Kidney (tissue), 14 donors: ENCODE results near the gene NTF3. TPM values are rescaled to one million over a fixed set of nuclear protein-coding genes. Genes with fewer than 3 reads are reported as not detected.

Source experiments
- DNase-seq, 5 donors: peaks; one replicate each; pipeline ENCODE4 v3.0.0-alpha.2; 2013 to 2020
- FAIRE-seq: peaks from 2 replicates; lab custom pipeline; 2012; peaks lifted over from hg19 to GRCh38; lab: Jason Lieb, UNC
- H3K27ac ChIP-seq, 2 donors: one replicate each; pipeline ENCODE4 v1.7.0; 2013; ENCODE audit warnings: low read depth in 2 of 2, low read length in 2 of 2, inconsistent platforms in 1 of 2
- H3K27me3 ChIP-seq: one replicate; pipeline ENCODE4 v1.7.1; 2013; ENCODE audit warnings: low read length, inconsistent platforms; ENCODE audit not compliant: control insufficient read depth, insufficient read depth
- H3K36me3 ChIP-seq, 3 donors: one replicate each; pipeline versions ENCODE4 v1.7.0 to v1.7.1; 2013; ENCODE audit warnings: low read length in 3 of 3, control low read depth in 1 of 3, inconsistent platforms in 1 of 3; ENCODE audit not compliant: insufficient read depth in 3 of 3, control insufficient read depth in 2 of 3
- H3K4me1 ChIP-seq, 3 donors: one replicate each; pipeline versions ENCODE4 v1.7.0 to v1.7.1; 2013; ENCODE audit warnings: low read length in 3 of 3, inconsistent platforms in 1 of 3, low read depth in 1 of 3; ENCODE audit not compliant: control insufficient read depth in 2 of 3, insufficient read depth in 2 of 3
- H3K4me3 ChIP-seq, 3 donors: one replicate each; pipeline versions ENCODE4 v1.7.0 to v1.8.1; 2013; ENCODE audit warnings: low read length in 3 of 3, control low read depth in 1 of 3, inconsistent platforms in 1 of 3
- H3K9ac ChIP-seq, 3 donors: one replicate each; pipeline versions ENCODE4 v1.7.0 to v1.7.1; 2013; ENCODE audit warnings: low read length in 3 of 3, control low read depth in 1 of 3, inconsistent platforms in 1 of 3
- H3K9me3 ChIP-seq, 3 donors: one replicate each; pipeline versions ENCODE4 v1.7.0 to v1.7.1; 2013; ENCODE audit warnings: low read length in 3 of 3, control low read depth in 1 of 3, inconsistent platforms in 1 of 3; ENCODE audit not compliant: control insufficient read depth in 2 of 3, insufficient read depth in 1 of 3
- CTCF ChIP-seq: IDR thresholded peaks from 3 replicates; pipeline ENCODE4 v1.5.1; 2012; ENCODE audit warnings: mild to moderate bottlenecking, moderate library complexity, borderline replicate concordance; ENCODE audit not compliant: insufficient read depth; ENCODE audit errors: extremely low read depth
- intact Hi-C: fragments of 100-400 bp; cut with DNase I; formaldehyde crosslinking; loops from one replicate; pipeline ENCODE4 v1.11.1; 2022
- polyA plus RNA-seq: library from polyadenylated mRNA; stranded (reverse); fragments of 350-450 nt; fragmentation: Illumina TruSeq; extraction: RNeasy Lipid Tissue Mini Kit (QIAGEN cat#74804); gene quantifications from one replicate; pipeline ENCODE4 v1.2.3, GENCODE V29; 2014; ENCODE audit warnings: low read depth, low replicate concordance; ENCODE audit not compliant: insufficient read depth
- total RNA-seq: library from RNA; stranded (reverse); fragmentation: NEBNext Ultra II Directional; extraction: Animal tissue kit (Norgen Biotek cat#: 25700); gene quantifications from one replicate; pipeline ENCODE4 v1.2.1, GENCODE V29; 2021
- donor health status: control.
- donor health status: control.
- donor health status: control.
- donor health status: control.
- donor health status: control.
- donor health status: DM: yes; HTN: yes; CAD: no.
- donor health status: Normal renal cell carcinoma (clear cell type).

Gene NTF3
- total and polyA plus RNA-seq, 2 donors from 2014 or later, result 2.9 to 3.5 TPM

- DNase-seq (peak; percentile 63 to 84 (median 68)), FAIRE-seq (no peak)
- intact Hi-C loops, result no loop called here
- no peak for TF ChIP-seq CTCF
- Histone ChIP-seq H3K4me3 (no peak overlapping the region), H3K4me1 (peaks cover 0 to 4% (median 2%) of the 10 kb centered on the region in 3 donors), H3K9me3 (no peaks in the 10 kb centered on the region), H3K27me3 (no peaks in the 10 kb centered on the region), H3K9ac (no peak overlapping the region), H3K36me3 (no peaks in the 10 kb centered on the region), H3K27ac (no peak overlapping the region)
Measured at GRCh38 chr12:5395443-5396271, 36.3 kb upstream of the NTF3 start.

GRCh38 chr12:5396541-5396940, 35.4 kb upstream of the NTF3 start:
- Histone ChIP-seq H3K27me3 (no peaks in the 10 kb centered on the region), H3K36me3 (no peaks in the 10 kb centered on the region), H3K4me3 (no peak overlapping the region), H3K9ac (no peak overlapping the region), H3K27ac (no peak overlapping the region), H3K9me3 (no peaks in the 10 kb centered on the region), H3K4me1 (peaks cover 0 to 4% (median 2%) of the 10 kb centered on the region in 3 donors)
- DNase-seq (no peak), FAIRE-seq (no peak)
- intact Hi-C loops, result no loop called here
- TF ChIP-seq CTCF, result no peak

- Histone ChIP-seq H3K9ac (no peak overlapping the region), H3K27me3 (no peaks in the 10 kb centered on the region), H3K27ac (no peak overlapping the region), H3K4me3 (no peak overlapping the region), H3K4me1 (peaks cover 0 to 4% (median 2%) of the 10 kb centered on the region in 3 donors), H3K9me3 (no peaks in the 10 kb centered on the region), H3K36me3 (no peaks in the 10 kb centered on the region)
- FAIRE-seq (no peak), DNase-seq (no peak)
- no peak for TF ChIP-seq CTCF
- intact Hi-C loops, result no loop called here
Measured at GRCh38 chr12:5399266-5399665, 32.6 kb upstream of the NTF3 start.
